Femur (tissue), 1 donor: ENCODE measurements around the gene ATG16L2.
"Not testable (repeated sequence)": the region's sequence is repeated elsewhere in the genome, so short reads cannot be mapped to it uniquely, and the experiment has no call there.

ENCODE experiments used
- DNase-seq: peaks from one replicate; pipeline ENCODE4 v3.0.0-alpha.2; 2017

Gene ATG16L2

GRCh38 chr11:72826942-72827480, 12.8 kb downstream of the ATG16L2 start:
- no peak for DNase-seq

GRCh38 chr11:72827656-72828055, 13.4 kb downstream of the ATG16L2 start:
- DNase-seq: not testable (repeated sequence)

GRCh38 chr11:72828081-72828567, 13.9 kb downstream of the ATG16L2 start:
- no peak for DNase-seq

DNA sequence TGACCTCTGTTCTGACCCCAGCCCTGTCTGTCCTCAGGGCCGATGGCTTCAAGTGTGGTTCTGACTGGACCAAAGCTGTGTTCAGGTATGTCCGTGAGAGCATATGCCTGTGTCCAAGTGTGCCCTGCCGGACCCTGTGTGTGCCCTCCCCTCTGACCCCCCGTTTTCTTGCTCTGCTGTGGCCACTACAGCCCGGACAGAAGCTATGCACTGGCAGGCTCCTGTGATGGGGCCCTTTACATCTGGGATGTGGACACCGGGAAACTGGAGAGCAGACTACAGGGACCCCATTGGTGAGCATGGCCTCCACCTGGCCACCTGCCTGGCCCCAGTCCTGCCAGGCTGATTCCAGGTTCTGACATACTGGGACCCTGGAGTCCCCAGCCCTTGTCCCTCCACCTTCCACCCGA, 14.5 kb downstream of the ATG16L2 start:
- DNase-seq: no peak

DNA sequence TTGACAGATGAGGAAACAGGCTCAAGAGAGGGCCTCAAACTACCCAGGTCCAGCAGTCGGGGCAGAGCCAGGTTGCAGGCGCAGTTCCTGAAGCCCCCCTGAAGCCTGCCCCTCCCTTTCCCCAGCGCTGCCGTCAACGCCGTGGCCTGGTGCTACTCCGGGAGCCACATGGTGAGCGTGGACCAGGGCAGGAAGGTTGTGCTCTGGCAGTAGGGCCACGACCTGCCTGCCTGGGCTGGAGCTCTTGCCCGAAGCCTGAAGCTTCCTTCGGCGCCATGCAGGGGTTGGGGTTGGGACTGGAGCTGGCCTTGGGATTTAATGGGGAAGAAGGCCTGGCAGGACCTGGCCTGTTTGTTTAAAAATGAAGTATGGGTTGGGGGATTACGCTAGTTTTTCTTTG, 15.0 kb downstream of the ATG16L2 start:
- no peak for DNase-seq

- DNase-seq: no peak
Observed at GRCh38 chr11:72829884-72830533, 15.8 kb downstream of the ATG16L2 start.

- DNase-seq: peak; percentile 90
Observed at GRCh38 chr11:72831521-72832300, 17.5 kb downstream of the ATG16L2 start.

- DNase-seq: no peak
Observed at GRCh38 chr11:72832301-72833082, 18.3 kb downstream of the ATG16L2 start.

GRCh38 chr11:72833083-72833733, 19.0 kb downstream of the ATG16L2 start:
- no peak for DNase-seq

DNA sequence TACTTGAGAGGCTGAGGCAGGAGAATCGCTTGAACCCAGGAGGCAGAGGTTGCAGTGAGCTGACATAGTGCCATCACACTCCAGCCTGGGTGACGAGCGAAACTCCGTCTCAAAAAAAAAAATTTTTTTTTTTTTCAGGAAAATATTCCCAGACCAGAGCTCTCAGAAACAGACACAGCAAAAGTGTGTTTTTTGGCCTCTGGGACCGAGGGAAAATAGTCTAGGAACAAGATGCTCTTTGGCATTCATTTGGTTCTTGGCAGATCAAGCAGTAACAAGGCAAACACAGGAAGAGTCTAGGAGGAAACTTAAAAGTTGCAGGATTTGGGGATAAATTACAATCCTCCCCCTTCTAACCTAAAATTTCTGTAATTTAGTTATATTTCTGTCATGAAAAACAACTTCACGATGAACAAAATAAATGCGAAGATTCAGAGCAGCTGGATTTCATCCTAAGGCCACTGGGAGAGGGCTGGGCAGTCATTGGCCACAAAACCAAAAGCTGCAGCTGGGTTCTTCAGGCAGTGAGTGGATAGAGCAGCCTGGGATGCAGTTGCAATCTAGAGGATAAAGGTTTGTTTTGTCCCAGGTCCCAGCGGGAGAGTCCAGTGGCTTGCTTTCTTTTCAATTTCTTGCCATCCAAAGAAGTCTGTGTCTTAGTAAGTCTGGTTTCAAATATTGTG, 19.7 kb downstream of the ATG16L2 start:
- peak; percentile 62 for DNase-seq

DNA sequence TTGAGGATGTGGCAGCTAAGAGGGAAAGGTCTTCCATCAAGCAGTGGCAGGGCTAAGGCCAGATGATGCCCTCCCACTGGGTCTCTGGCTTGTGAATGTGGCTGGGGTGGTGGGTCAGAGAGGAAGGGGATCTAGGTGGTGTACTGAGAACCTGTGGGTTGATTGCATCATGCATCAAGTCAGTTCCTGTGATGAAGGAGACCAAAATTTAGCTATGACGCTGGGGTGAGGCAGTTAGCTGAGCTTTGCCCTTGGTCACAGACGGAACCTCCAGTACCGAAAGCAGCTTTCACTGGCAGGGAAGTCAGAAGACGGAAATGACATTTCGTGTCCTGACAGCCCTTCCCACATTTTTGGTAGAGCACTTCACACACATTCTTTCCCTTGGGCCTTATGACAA, 20.7 kb downstream of the ATG16L2 start:
- DNase-seq: no peak

DNA sequence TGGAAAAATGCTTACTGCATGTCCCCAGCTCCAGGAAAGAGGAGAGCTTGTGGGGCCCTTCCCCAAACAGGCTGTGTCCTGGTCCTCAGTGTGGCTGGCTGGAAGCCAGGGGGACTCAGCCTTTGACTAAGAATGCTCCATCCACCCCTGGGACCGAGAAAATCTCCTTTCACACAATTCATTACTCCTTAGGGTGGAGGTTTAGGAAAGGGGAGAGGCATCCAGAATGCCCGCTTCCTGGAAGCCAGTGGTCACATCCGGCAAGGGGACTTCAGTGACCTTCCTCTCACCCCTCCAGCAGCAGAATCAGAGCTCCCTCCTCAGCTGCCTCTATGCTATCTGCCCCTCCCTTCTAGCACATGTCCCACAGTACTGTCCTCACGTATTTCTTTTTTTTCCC, 21.9 kb downstream of the ATG16L2 start:
- DNase-seq: peak; percentile 64

- no peak for DNase-seq
Observed at GRCh38 chr11:72838691-72839305, 24.6 kb downstream of the ATG16L2 start.

DNA sequence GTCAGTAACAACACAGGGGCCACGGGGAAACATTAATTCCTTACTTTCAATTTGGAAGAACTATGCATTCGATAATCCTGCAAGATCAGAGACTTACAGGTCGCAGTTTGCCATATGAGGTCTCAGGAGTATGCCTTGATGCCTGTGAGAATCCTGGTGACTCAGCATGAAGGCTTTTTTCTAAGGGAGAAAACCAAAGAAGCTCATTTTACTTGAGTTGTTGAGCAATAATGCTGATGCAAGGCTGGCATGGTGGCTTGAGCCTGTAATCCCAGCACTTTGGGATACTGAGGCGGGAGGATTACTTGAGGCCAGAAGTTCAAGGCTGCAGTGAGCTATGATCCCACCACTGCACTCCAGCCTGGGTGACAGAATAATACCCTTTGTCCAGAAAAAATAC, 26.6 kb downstream of the ATG16L2 start:
- DNase-seq: no peak

GRCh38 chr11:72841397-72841796, 27.2 kb downstream of the ATG16L2 start:
- DNase-seq: no peak

DNA sequence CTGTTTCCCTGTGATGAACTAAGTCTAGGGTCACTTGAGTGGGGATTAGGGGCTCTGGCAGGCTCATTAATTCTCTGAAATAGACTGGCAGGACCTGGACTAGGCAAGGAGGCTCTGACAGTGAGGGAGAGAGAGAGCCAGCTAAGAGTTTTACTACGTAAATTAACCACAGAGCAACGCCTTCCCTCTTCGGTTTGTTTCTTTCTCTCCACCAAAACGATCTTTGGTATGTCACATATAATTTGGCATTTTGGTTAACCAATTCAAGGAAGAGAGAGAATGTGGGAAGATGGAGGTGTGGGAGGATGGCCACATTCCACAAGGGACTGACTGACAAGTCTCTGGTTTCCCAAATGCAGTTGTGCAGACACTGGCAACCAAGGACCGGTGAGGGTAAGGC, 27.9 kb downstream of the ATG16L2 start:
- no peak for DNase-seq

DNA sequence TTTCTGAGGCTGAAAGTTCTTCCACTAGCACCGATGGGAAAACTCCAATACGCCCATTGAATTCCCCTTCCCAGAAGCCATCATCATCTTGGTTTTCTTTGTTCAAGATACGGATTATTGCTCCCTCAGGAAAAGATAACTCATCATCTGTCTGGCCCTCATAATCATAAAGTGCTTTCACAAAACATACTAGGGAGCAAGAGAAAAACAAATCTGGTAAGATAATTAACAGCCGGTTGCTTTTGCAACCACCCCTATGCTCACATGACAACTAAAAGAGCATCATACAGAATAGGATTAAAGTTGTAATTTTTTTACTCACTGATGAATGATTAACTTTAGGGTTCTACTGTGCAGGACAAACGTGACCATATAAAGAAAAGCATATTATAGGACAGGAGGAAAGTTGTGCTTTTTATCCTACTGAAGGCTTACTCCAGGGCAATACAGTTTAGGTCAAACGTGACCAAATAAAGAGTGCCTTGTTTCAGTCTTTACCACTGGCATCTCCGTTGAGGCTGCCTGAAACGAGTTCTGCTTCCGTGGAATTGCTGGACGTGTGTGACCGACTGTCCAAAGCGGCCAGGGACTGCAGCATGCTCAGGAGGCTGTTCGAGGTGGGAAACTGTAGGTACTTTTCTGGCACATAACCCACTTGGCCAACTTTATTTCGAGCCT, 28.6 kb downstream of the ATG16L2 start:
- DNase-seq: no peak

DNA sequence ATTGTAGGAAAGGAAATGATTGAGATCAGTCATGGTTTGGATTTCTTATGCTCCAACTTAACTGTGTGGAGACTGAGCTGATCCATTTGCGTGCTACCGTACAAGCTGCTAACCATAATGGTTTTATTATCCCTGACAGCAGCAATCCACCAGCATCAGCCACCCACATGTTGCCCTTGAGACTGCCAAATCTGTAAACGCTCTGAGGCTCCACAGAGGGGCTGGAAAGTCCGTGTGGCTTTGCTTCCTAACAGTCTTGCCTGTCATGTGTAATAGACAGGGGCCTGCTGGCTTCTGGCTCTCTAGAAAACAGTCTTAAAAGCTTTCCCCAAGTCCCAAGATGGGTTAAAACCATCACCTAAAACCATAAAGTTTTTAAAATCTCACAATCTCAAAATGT, 30.1 kb downstream of the ATG16L2 start:
- peak; percentile 79 for DNase-seq

GRCh38 chr11:72848846-72849466, 34.7 kb downstream of the ATG16L2 start:
- no peak for DNase-seq

GRCh38 chr11:72850832-72851231, 36.6 kb downstream of the ATG16L2 start:
- DNase-seq: no peak

DNA sequence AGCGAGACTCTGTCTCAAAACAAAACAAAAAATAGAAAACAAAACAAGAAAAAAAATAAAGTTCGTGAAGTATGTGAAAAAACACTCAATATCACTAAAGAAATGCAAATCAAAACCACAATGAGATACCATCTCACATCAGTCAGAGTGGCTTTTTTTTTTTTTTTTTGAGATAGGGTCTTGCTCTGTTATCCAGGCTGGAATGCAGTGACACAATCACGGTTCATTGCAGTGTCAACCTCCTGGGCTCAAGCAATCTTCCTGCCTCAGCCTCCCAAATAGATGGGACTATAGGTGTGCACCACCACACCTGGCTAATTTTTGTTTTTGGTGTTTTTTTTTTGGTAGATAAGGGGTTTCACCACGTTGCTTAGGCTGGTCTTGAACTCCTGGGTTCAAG, 37.5 kb downstream of the ATG16L2 start:
- DNase-seq: no peak
